HFF-Myc (cell line): ENCODE data around the gene DNM2.

Experiments
- DNase-seq: peaks from one replicate; pipeline ENCODE4 v3.0.0-alpha.2; 2011; ENCODE audit warnings: low read depth; ENCODE audit errors: extremely low read depth
- H3K4me3 ChIP-seq: replicated peaks from 2 replicates; pipeline ENCODE4 v1.5.1; 2011; ENCODE audit warnings: low read depth, mild to moderate bottlenecking, control low read depth, low read length
- CTCF ChIP-seq: IDR thresholded peaks from 2 replicates; pipeline ENCODE4 v1.5.1; 2012; ENCODE audit warnings: mild to moderate bottlenecking, low read depth, low read length, control low read depth; ENCODE audit errors: missing control alignments

Gene DNM2

GRCh38 chr19:10776900-10777650 is 59.2 kb downstream of the DNM2 start:
- H3K4me3 ChIP-seq: no peak overlapping the region
- no peak for TF ChIP-seq CTCF
- no peak for DNase-seq

- H3K4me3 ChIP-seq: no peak overlapping the region
- TF ChIP-seq CTCF: no peak
- DNase-seq: no peak
These were observed 62.5 kb downstream of the DNM2 start for GRCh38 chr19:10780368-10780767.

- no peak for DNase-seq
- H3K4me3 ChIP-seq: no peak overlapping the region
- no peak for TF ChIP-seq CTCF
These were observed 64.9 kb downstream of the DNM2 start for GRCh38 chr19:10782795-10783194.

- no peak for DNase-seq
- no peak overlapping the region for H3K4me3 ChIP-seq
- TF ChIP-seq CTCF: no peak
These were observed 66.4 kb downstream of the DNM2 start for GRCh38 chr19:10784257-10784656.

- no peak overlapping the region for H3K4me3 ChIP-seq
- no peak for TF ChIP-seq CTCF
- no peak for DNase-seq
These were observed 70.3 kb downstream of the DNM2 start for GRCh38 chr19:10788146-10788545.

- TF ChIP-seq CTCF: no peak
- no peak for DNase-seq
- H3K4me3 ChIP-seq: no peak overlapping the region
These were observed 72.0 kb downstream of the DNM2 start for GRCh38 chr19:10789866-10790265.

- no peak overlapping the region for H3K4me3 ChIP-seq
- DNase-seq: no peak
- no peak for TF ChIP-seq CTCF
These were observed 78.8 kb downstream of the DNM2 start for GRCh38 chr19:10796653-10797052.
